Measurements from ENCODE around the gene ACAP2. TPM values are rescaled to one million over a fixed set of nuclear protein-coding genes. Genes with fewer than 3 reads are reported as not detected.
"Not testable (repeated sequence)": the region's sequence is repeated elsewhere in the genome, so short reads cannot be mapped to it uniquely, and the experiment has no call there.

Gene ACAP2
- total RNA-seq, 4 donors from 2014 or later: 38.3 to 66.0 (median 49.2) TPM

GRCh38 chr3:195384952-195385351, 57.9 kb downstream of the ACAP2 start:
- peaks cover 0 to 15% of the 10 kb centered on the region in 2 donors for H3K36me3 ChIP-seq
- no peaks in the 10 kb centered on the region for H3K4me1 ChIP-seq
- H3K9me3 ChIP-seq: no peaks in the 10 kb centered on the region
- TF ChIP-seq EP300 (IDR thresholded peaks at IDR 0.05) (no peak), POLR2AphosphoS5 (IDR thresholded peaks at IDR 0.05) (no peak), CTCF (IDR thresholded peaks at IDR 0.05) (no peak), POLR2A (IDR thresholded peaks at IDR 0.05) (no peak)
- H3K27ac ChIP-seq: no peak overlapping the region
- 83 to 100% methylated on average over 1 of the region's 1 CpG for WGBS, 2 donors (ENCODE audit: low coverage in 1 of 2)
- H3K27me3 ChIP-seq: no peaks in the 10 kb centered on the region
- ATAC-seq: no peak
- H3K4me3 ChIP-seq: no peak overlapping the region

GRCh38 chr3:195372220-195372619, 70.6 kb downstream of the ACAP2 start:
- H3K27ac ChIP-seq: no peak overlapping the region
- TF ChIP-seq CTCF (IDR thresholded peaks at IDR 0.05) (no peak), EP300 (IDR thresholded peaks at IDR 0.05) (no peak), POLR2AphosphoS5 (IDR thresholded peaks at IDR 0.05) (no peak), POLR2A (IDR thresholded peaks at IDR 0.05) (no peak)
- WGBS, 2 donors (ENCODE audit: low coverage in 1 of 2): 83% methylated on average over 4 of the region's 7 CpGs; no CpG with 5 or more reads in 1 of the 2 donors
- H3K36me3 ChIP-seq: peaks cover 0 to 42% of the 10 kb centered on the region in 2 donors
- no peak overlapping the region for H3K4me3 ChIP-seq
- H3K4me1 ChIP-seq: no peaks in the 10 kb centered on the region
- ATAC-seq: no peak
- H3K27me3 ChIP-seq: no peaks in the 10 kb centered on the region
- no peaks in the 10 kb centered on the region for H3K9me3 ChIP-seq

DNA sequence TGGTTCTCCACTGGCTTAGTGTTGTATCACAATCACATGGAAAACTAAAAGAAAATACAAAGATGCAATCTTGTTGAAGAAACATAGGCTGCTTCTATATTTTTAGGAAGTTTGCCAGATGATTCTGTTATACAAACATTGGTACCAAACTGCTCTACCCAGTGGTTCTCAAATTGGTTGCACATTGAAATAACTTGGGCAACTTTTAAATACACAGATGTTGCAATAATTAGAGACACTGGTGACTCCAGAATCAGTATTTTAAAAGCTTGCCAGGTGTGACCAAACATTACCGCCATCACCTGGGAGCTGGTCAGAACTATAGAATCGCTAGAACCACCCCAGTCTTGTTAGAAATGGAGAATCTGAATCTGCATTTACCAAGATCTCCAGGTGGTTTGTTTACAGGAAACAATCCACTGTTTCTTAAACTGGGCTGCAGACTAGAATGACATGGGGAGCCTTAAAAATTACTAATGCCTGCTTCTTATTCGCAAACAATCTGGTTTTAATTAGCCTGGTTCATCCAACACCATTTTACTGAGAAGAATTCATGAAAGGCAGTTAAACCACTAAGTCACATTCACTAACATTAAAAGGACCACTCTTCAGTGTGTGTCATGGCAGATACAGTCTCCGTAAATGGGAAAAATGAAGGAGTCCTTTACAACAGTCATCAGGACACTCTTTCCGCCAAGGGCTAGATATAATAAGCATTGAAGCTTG, 76.5 kb downstream of the ACAP2 start:
- Histone ChIP-seq H3K36me3 (peaks cover 0 to 24% of the 10 kb centered on the region in 2 donors), H3K27ac (no peak overlapping the region), H3K4me1 (no peaks in the 10 kb centered on the region), H3K9me3 (no peaks in the 10 kb centered on the region), H3K27me3 (no peaks in the 10 kb centered on the region), H3K4me3 (no peak overlapping the region)
- WGBS, 2 donors (ENCODE audit: low coverage in 1 of 2): 95 to 98% methylated on average over 5 of the region's 5 CpGs
- no peak for ATAC-seq
- TF ChIP-seq CTCF (IDR thresholded peaks at IDR 0.05) (no peak), POLR2AphosphoS5 (IDR thresholded peaks at IDR 0.05) (no peak), EP300 (IDR thresholded peaks at IDR 0.05) (no peak), POLR2A (IDR thresholded peaks at IDR 0.05) (no peak)

GRCh38 chr3:195365371-195365770, 77.4 kb downstream of the ACAP2 start:
- no peak for ATAC-seq
- Histone ChIP-seq H3K4me1 (no peaks in the 10 kb centered on the region), H3K4me3 (no peak overlapping the region), H3K9me3 (no peaks in the 10 kb centered on the region), H3K36me3 (peaks cover 0 to 21% of the 10 kb centered on the region in 2 donors), H3K27me3 (no peaks in the 10 kb centered on the region), H3K27ac (no peak overlapping the region)
- no peak for TF ChIP-seq POLR2A (IDR thresholded peaks at IDR 0.05)
- TF ChIP-seq CTCF (IDR thresholded peaks at IDR 0.05): no peak
- TF ChIP-seq POLR2AphosphoS5 (IDR thresholded peaks at IDR 0.05): no peak
- no peak for TF ChIP-seq EP300 (IDR thresholded peaks at IDR 0.05)
- WGBS, 2 donors (ENCODE audit: low coverage in 1 of 2): 92 to 100% methylated on average over 2 of the region's 2 CpGs

DNA sequence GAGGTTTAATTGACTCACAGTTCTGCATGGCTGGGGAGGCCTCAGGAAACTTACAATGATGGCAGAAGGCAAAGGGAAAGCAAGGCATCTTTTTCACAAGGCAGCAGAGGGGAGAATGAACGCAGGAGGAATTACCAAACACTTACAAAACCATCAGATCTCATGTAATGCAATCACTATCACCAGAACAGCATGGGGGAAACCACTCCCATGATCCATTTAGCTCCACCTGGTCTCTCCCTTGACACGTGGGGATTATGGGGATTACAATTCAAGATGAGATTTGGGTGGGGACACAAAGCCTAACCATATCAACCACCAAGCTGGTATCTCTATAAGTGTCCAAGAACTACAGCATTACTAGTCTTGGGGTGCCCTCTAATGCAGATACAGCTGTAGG, 85.0 kb downstream of the ACAP2 start:
- peaks cover 0 to 16% (median 6%) of the 10 kb centered on the region in 3 donors for H3K4me1 ChIP-seq
- not testable (repeated sequence) for H3K36me3 ChIP-seq, ATAC-seq, H3K27me3 ChIP-seq, H3K4me3 ChIP-seq, H3K9me3 ChIP-seq, H3K27ac ChIP-seq
- 72% methylated on average over 2 of the region's 2 CpGs; no CpG with 5 or more reads in 1 of the 2 donors for WGBS, 2 donors (ENCODE audit: low coverage in 1 of 2)

Data from gastroesophageal sphincter (tissue), 4 donors.